Measurements from ENCODE around the gene CRAT.

Gene CRAT

DNA sequence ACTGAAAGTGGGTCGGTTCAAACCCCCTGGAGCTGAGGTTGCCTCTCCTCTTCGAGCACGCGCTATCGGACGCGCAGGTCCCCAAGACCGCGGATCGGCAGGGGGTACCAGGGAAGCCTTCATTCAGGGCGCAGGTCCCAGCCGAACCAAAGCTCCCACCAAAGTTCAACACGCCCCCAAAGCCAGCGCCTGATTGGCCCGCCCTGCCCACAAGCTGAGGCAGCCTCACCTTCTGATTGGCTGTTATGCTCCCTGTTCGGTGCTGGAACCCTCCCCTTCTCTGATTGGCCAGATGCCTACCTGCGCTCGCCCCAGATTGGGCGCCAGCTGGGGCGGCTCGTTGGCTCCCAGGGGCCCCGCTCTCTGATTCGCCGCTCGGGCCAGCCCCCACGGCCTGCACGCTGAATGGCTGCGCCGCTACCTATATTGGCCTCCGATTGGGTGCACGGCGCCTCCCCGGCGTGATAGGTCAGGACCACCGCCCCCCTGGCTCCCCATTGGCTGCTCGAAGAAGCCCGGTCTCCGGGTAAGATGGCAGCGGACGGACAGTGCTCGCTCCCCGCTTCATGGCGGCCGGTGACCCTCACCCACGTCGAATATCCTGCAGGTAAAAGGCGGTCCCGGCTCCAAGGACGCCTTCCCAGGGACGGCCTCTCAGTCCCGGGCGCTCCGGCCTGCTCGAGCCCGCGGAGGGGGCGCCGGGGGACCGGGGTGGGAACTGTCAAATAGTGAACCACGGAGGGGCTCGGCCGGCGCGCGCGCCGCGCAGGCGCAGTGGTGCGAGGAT is 29.8 kb downstream of the CRAT start, which contains the start of gene DOLPP1:
TSS of gene DOLPP1 (plus strand) at position 511 of the 787 bp plus-strand sequence. CDS start at position 532, 21 bp downstream.
- DNase-seq = peak; percentile 93 to 100 (median 100)

DNA sequence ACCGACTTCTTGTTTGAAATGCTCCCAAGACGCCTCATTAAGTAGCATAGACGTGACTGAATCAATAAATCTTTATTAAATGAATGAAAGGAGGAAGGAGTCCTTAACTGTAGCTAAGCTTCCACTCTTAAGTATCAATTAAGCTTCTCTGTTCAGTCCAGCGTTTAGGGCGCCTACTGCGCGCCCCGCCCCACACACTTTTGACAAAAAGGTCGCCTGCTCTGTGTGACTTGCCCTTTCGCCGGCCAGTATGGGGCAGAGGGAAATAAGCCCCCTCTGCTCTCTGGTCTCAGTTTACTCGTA is 30.3 kb downstream of the CRAT start:
- no peak for DNase-seq

DNA sequence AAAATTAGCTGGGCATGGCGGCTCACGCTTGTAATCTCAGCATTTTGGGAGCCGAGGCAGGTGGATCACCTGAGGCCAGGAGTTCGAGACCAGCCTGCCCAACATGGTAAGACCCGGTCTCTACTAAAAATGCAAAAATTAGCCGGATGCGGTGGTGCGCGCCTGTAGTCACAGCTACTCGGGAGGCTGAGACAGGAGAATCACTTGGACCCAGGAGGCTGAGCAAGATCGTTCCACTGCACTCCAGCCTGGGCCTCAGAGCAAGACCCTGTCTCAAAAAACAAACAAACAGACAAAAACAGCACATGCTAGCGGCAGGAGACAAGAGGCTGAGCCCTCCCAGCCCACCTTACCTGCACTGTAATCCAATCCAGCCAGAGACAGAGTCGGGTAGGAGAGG is 30.8 kb downstream of the CRAT start:
- no peak for DNase-seq

DNA sequence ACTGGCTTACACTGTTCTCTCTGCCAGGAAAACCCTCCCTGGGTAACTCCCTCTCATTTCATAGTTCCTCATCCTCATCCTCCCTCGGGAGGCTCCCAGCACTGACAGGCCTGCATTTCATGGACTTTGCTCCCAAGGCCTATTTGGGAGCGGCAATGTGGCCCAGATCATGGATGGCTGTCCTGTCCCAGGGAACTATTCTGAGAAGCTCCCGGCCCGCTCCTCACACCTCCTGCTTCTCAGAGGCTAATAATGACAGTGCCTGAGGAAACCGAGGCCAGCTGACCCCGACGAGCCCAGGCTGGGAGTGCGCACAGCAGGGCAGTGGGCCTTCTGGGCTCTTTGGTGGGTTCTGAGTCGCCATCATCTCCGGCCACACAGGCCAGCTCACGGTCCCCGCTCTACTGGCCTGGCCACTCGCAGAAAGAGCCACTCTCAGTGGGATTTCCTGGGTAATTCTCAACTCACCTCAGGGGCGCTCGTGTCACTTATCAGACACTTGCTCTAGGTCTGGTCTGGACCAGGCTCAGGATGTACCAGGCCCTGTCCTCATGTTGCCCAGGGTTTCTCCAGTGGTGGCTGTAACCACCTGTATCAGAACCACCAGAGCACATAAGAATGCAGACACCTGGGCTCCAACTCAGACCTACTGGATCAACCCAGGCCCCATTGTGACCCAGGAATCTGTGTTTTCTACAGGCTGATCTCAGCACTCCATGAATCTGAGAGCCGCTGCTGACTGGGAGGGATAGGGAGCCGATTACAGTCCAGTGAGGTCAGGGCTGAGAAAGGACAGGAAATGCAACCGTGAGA is 31.7 kb downstream of the CRAT start:
- no peak for DNase-seq

DNA sequence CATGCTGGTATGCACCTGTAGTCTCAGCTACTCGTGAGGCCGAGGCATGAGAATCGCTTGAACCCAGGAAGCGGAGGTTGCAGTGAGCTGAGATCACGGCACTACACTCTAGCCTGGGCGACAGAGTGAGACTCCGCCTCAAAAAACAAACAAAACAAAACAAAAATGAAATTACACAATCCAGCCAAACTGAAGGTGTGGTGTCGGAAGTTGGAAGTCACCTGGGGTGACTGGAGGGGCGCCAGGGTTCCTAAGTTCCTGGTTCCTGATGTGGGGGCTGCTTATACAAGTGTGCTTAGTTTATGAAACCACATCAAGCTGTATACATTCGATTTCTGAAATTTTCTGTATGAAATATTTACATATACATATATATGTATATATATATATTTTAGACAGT is 33.4 kb downstream of the CRAT start:
- DNase-seq = no peak

DNA sequence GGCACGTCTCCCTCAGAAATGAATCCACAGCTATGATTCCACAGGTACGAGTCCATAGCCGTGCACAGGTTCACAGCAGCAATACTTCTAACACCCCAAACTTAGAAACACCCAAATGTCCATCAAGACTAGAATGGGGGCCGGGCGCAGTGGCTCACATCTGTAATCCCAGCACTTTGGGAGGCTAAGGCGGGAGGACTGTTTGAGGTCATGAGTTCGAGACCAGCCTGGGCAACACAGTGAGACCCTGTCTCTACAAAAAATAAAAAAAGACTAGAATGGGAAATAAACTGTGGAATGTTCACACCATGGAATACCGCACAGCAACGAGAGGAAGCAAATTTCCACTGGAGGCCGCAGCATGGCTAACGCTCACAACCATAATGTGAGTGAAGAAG is 34.0 kb downstream of the CRAT start:
- no peak for DNase-seq

DNA sequence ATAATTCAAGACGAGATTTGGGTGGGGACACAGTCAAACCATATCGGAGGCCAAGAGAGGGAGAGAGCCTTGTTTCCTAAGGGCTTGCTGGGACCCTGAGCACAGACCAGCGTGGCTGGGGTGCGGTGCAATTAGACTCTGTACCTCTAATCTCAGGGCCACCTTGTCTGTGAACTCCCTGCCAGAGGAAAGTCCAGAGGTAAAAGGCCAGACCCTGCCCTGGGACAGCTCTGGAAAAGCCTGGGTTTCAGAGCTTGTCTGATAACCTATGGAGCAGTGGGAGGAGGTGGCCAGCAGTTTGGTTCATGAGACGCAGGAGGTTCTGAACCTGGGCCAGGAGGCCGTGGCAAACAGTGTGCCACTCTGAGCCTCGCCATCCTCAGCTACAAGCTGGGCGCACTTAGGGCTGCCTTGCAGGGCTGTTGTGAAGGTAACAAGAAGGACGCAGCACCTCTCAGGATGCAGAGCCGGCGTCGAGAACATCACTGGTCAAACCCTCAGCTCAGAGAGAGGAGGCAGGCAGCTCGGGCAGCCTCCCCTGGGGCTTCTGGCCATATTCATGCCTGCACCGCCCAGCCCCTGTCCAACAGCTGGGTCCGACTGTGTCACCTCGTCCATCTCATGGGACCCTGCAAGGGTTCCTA is 34.5 kb downstream of the CRAT start:
- no peak for DNase-seq

DNA sequence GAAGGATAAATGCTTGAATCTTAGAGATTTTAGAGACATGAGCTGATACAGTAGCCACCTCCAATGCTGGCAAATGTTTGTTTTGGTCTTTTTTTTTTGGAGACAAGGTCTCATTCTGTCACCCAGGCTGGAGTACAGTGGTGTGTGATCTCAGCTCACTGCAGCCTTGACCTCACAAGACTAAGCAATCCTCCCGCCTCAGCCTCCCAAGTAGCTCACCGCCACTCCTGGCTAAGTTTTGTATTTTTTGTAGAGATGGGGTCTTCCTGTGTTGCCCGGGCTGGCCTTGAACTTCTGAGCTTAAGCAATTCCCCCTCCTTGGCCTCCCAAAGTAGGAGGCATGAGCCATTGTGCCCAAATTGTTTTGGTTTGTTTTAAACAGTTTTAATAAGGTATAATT is 36.5 kb downstream of the CRAT start:
- no peak for DNase-seq

DNA sequence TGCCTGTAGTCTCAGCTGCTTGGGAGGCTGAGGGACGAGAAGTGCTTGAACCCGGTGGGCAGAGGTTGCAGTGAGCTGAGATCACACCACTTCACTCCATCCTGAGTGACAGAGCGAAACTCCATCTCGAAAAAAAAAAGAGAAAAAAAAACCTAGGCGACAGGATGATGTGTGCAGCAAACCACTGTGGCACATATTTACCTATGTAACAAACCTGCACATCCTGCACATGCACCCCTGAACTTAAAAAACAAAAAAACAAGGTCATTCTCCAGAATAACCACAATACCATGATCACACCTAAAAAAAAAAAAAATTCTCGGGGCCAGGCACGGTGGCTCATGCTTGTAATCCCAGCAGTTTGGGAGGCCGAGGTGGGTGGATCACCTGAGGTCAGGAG is 37.2 kb downstream of the CRAT start:
- DNase-seq = no peak

DNA sequence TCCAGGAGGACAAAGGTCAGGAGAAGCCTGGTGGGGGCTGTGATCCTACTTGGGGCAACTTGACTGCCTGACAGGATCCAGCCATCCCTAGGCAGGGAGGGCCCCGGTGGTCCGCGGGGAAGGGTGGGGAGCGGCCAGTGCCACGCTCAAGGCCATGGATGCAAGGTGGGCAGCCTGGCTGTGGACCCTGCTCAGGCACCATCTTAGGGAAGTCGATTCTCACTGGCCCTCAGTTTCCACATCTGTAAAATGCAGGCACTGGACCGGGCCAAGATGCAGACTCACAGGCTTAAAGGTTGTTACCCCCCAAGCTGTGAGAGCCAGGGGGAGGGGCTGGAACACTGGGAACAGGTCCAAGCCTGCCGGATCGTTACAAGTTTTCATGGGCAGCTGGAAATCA is 38.4 kb downstream of the CRAT start:
- no peak for DNase-seq

DNA sequence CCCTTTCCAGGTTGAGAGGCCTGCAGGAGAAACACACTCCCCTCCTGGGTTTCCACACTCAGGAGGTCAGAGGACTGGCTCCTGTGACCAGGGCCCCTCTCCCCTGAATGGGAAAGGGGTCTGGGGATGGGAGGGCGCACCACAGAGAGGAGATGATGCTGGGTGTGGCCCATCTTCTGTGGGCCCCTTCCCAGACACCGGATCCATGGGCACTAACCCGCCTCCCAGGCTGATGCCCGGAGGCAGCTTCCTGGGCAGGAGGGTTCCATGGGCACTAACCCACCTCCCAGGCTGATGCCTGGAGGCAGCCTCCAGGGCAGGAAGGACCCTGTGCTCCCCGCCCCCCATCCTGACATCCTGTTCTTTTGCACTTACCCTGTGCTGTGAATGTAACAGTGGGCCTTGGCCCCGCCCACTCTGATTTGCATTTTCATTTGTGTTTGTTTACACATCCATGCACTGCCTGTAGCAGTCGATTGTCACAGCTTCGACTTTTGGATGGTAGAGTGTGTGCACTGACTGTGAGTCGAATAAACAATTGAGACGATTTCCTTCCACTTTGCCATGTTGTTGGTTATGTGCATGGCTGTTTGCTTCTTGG is 39.0 kb downstream of the CRAT start:
- no peak for DNase-seq

DNA sequence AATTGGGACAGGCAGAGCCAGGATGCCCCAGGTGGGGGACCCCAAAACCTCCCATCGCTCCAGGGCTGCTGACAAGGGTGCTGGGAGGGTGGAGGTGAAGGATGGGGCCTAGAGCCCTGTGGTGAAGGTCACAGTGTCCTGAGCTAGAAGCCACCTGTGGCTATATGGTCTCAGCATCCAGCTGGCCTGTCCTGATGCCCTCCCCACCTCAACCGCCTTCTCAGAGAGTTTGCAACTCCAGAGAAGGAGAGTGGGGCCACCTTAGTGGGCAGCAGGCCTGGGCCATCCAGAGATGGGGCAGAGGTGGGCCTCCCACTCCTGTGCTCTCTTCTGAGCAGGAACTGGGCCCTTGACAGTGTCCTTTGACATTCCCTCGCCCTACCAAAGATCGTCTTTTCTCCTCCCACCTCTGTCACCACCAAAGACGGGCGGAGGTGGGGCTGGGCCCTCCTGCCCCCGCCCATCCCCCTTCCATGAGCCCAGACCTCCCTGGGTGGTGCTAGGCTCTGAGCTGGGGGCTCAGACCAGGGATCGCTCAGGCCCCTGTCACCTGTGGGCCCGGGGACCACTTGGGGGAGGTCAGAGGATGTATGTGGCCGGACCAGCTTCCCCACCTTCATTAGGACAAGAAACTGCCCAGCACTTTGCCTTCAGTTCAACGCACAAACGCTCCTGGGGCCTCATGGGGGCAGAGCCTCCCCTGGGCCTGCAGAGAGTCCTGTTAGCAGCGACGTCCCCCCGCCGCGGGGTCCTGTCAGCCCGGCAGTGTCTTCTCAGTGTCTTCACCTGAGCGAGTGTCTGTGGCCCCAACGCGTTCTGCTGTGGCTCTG is 39.7 kb downstream of the CRAT start:
- DNase-seq = no peak

DNA sequence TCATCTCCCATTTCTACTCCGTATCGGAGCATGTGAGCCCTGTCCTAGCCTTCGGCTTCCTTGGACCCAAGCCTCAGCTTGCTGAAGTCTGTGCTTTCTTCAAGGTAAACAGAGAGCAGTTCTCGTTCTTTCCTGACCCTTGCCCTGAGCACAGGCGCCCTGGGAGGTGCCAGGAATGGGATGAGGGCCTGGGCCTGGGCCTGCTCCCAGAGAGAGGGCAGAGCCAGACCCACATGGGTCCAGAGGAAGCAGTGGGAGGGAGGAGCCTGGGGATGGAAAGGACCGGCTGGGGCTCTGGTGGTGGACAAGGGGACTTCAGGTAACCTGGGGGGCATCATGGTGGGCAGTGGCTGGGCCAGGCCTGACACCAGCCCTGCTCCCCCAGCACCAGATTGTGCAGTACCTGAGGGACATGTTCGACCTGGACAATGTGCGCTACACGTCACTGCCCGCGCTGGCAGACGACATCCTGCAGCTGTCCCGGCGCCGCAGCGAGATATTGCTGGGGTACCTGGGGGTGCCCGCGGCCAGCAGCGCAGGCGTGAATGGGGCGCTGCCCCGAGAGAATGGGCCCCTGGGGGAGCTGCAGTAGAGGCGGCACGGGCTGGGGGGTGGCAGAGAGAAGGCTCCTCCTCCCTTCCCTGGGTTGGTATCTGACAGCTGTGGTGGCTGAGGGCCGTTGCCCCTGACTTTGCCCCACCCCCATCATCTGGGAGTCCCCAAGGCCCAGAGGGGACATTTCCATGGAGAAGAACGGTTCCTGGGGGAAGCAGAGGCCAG is 40.5 kb downstream of the CRAT start:
- no peak for DNase-seq

DNA sequence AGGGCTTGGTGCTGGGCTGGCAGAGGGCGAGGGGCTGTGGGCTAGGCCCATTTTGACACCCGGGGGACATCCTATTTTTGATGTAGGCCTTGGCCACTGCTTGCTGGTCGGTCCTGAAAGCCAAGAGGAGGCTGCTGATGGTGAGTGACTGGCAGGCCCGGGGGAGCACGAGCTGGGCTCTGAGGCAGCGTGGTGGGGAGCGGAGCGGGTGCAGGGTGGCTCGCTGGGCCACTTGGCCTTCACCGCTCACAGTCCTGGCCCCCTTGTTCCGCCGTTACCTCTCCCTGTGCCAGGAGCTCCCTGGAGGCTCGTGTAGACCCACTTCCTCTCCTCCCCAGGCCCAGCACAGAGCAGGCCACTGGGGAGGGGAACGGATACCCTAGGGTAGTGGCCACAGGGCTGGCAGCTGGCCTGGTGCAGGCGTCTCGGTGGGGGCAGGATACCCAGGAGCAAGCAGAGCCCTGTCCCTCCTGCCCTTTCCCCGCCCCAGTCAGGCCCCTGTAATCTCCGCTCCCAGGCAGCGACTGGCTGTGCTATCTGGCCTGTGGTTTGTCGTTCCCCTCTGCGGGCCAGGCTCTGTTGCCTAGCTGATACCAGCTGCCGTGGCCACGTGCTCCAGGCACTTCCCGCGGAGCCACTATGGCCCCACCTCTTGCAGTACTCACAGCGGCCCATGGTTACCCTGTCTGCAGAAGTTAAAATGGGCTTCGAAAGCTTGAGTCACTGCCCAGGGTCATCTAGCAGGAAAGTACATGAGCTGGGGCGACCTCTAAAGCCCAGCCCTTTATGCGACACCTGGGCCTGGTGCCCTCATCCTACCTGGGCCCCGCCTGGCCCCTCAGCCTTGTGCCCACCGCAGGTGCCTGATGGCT is 41.4 kb downstream of the CRAT start:
- DNase-seq = no peak

DNA sequence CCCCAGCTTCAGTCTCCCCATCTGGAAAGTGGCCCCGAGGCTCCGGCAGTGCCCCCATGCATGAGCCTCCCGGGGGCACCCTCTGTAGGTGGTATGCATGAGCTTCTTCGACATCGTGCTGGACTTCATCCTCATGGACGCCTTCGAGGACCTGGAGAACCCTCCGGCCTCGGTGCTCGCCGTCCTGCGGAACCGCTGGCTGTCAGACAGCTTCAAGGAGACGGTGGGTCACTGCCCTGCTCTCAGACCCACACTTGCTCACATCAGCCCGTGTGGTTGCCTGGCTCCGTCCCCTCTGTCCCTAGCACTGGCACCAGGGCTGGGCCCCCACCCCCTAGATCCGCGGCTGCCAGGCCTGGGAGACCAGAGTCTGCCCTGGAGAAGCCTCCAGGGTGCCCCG is 42.5 kb downstream of the CRAT start:
- no peak for DNase-seq

DNA sequence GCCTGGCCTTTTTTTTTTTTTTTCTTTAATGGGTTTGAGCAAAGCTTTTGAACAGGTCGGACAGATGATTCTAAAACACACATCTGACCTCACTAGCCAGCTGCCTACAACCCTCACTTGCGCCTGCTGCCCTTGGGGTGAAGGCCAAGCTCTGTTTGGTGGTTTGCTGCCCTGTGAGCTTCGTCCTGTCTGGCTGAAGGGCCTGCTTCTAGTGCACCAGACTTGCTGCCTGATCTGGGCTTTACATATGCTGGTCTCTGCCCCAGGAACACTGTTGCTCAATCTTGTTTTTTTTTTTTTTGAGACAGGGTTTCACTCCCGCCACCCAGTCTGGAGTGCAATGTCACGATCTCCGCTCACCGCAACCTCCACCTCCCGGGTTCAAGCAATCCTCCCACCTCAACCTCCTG is 46.1 kb downstream of the CRAT start:
- no peak for DNase-seq

DNA sequence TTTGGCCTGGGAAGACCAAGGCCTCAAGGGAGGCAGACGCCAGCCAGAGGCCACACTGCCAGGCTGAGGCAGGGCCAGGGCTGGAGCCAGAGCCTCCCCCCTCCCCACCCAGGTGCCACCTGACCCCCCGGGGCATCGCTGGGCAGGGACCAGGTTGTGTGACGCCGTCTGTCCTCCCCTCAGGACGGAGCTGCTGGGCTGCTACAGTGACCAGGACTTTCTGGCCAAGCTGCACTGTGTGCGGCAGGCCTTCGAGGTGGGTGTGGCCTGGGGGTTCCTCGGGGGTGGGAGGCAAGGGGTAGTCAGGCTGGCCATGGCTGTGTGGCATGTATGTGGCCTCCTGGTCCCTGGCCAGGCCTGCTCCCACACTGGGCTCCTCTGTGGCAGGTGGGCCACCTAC is 47.5 kb downstream of the CRAT start:
- DNase-seq = no peak

DNA sequence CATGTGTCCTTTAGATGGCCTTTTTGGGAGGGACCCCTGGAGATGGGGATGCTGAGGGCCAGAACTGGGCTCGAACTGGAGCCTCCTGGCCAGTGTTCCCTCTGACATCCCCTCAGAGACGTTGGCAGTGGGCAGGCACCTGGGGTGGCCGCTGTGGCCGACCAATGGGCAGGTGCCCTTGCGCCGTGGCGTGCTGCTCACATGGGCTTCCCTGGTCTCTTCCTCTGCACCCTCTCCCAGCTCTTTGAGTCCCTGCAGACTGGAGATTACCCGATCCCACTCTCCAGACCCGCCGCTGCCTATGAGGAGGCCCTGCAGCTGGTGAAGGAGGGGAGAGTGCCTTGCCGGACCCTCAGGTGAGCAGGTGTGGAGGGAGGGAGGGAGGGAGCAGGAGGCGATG is 49.6 kb downstream of the CRAT start:
- DNase-seq = no peak

DNA sequence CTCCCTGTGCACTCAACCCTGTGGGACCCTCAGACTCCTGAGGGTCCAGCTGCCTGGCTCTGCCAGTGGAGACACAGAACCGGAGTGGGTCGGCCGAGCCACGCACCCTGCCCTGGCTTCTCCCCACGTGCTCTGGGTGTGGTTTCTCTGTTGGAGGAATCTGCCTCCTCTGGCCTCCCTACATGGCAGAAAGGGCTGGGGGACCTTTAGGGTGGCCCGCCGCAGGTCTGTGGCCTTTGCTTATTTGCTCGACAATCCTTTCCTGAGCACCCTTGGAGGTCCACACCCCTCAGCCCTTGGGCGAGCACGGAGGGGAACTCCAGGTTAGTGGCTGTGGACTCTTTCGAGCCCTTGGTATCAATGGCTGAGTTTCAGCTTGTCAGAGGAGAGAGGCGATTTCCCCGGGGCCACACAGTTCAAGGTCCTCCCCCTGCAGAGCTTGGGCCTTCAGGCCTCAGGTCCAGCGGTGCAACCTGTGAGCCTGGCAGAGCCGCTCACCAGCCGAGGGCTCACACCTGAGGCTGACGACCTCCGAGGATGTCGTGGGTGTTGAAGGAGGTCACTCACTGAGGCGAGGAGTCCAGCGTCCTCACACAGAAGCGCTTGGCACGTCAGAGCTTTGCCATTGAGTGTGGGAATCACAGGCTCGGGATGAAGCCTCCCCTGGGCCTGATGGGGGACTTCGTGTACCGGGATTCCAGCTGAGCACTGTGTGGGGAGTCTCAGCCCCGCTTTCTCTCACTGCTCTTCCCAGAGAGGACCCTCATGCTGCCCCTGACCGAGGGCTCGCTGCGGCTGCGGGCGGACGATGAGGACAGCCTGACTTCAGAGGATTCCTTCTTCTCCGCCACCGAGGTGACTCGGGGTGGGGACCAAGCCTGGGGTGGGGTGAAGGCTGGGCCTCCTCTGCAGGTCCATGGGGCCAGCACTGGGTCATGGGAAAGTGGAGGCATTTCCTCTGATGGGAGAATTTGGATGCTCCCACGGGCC is 50.5 kb downstream of the CRAT start:
- DNase-seq = no peak
